ENCODE results near the gene TACC3. TPM values are rescaled to one million over a fixed set of nuclear protein-coding genes. Genes with fewer than 3 reads are reported as not detected.

The TACC3 gene
- total RNA-seq, 6 donors from 2014 or later = 8.9 to 47.4 (median 21.9) TPM

GRCh38 chr4:1792158-1792831 is 71.0 kb downstream of the TACC3 start:
- peak in 1 of 2 donors; percentile 85 for DNase-seq
- peak overlapping the region in 3 of 4 donors; percentile 61 to 70 (median 64) for H3K4me3 ChIP-seq
- no peak for ATAC-seq (ENCODE audit: low FRiP score in 2 of 2)
- TF ChIP-seq EP300 (IDR thresholded peaks at IDR 0.05) (no peak), POLR2AphosphoS5 (IDR thresholded peaks at IDR 0.05) (no peak), POLR2A (IDR thresholded peaks at IDR 0.05) (no peak)
- TF ChIP-seq, protein P1, sequence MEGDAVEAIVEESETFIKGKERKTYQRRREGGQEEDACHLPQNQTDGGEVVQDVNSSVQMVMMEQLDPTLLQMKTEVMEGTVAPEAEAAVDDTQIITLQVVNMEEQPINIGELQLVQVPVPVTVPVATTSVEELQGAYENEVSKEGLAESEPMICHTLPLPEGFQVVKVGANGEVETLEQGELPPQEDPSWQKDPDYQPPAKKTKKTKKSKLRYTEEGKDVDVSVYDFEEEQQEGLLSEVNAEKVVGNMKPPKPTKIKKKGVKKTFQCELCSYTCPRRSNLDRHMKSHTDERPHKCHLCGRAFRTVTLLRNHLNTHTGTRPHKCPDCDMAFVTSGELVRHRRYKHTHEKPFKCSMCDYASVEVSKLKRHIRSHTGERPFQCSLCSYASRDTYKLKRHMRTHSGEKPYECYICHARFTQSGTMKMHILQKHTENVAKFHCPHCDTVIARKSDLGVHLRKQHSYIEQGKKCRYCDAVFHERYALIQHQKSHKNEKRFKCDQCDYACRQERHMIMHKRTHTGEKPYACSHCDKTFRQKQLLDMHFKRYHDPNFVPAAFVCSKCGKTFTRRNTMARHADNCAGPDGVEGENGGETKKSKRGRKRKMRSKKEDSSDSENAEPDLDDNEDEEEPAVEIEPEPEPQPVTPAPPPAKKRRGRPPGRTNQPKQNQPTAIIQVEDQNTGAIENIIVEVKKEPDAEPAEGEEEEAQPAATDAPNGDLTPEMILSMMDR (IDR thresholded peaks at IDR 0.05) = no peak
- H3K36me3 ChIP-seq = no peaks in the 10 kb centered on the region
- H3K4me1 ChIP-seq = peaks cover 21 to 40% (median 33%) of the 10 kb centered on the region in 4 donors
- H3K27me3 ChIP-seq = peaks cover 0 to 23% (median 14%) of the 10 kb centered on the region in 4 donors
- WGBS, 2 donors = 64 to 83% methylated on average over 10 to 28 of the region's 29 CpGs
- H3K27ac ChIP-seq = peak overlapping the region in 2 of 4 donors; percentile 24 to 30
- H3K9me3 ChIP-seq = no peaks in the 10 kb centered on the region

DNA sequence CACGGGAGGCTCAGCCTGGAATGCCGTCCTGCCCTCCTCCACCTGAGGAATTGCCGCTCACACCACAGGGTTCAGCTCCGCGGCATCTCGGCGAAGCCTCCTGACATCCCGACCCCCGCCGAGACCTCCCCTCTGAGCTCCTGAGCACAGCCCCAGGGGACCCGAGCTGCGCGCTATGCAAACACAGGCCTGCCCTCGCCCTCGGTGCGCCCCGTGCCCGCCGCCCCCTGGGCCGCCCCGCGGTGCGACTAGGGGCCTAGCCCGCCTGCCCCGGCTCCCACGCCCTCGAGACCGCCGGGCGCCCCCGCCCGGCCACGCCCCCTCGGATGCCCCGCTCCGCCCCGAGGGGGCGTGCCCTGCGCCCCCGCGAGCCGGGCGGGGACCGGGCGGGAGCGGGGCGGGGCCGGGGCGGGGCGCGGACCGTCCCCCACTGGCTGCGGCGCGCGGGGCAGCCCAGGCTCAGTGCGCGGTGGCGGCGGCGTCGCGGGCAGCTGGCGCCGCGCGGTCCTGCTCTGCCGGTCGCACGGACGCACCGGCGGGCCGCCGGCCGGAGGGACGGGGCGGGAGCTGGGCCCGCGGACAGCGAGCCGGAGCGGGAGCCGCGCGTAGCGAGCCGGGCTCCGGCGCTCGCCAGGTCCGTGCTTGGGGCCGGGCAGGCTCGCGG is 71.6 kb downstream of the TACC3 start, which contains the start of gene FGFR3:
Gene FGFR3 (plus strand): TSS at position 462 of the 664 bp plus-strand sequence. CDS start 642 bp downstream, outside the sequence.
- 0 to 7% methylated on average over 13 to 22 of the region's 95 CpGs for WGBS, 2 donors
- peak in 1 of 2 donors; percentile 90 for DNase-seq

DNA sequence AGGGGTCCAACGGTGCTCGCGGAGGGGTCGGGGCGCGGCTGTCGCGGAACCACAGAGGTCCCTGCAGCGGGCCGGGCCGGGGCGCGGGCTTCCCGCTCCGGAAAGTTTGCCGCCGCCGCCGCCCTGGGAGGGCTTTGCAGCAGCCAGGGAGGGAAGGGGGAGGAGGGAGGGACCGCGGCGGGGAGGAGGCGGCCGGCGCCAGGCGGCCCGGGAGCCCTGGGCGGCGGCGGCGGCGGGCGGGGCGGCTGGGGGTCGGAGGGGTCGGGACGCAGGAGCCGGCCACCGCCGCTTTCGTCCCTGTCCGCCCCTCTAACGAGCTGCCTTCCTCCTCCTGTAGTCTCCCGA is 72.1 kb downstream of the TACC3 start:
- peak in 1 of 2 donors; percentile 16 for ATAC-seq (ENCODE audit: low FRiP score in 2 of 2)
- TF ChIP-seq, protein P1 (IDR thresholded peaks at IDR 0.05) = no peak
- TF ChIP-seq EP300 (IDR thresholded peaks at IDR 0.05) = no peak
- TF ChIP-seq POLR2A (IDR thresholded peaks at IDR 0.05) = no peak
- no peak for TF ChIP-seq POLR2AphosphoS5 (IDR thresholded peaks at IDR 0.05)
- H3K36me3 ChIP-seq = no peaks in the 10 kb centered on the region
- peak overlapping the region in 2 of 4 donors; percentile 39 to 73 for H3K27ac ChIP-seq
- no peaks in the 10 kb centered on the region for H3K9me3 ChIP-seq
- peak in 1 of 2 donors; percentile 91 for DNase-seq
- peaks cover 0 to 23% (median 14%) of the 10 kb centered on the region in 4 donors for H3K27me3 ChIP-seq
- H3K4me1 ChIP-seq = peaks cover 24 to 43% (median 33%) of the 10 kb centered on the region in 4 donors
- 0% methylated on average over 1 to 13 of the region's 44 CpGs for WGBS, 2 donors
- H3K4me3 ChIP-seq = peak overlapping the region; percentile 60 to 70 (median 62)

More for the DNA sequence above, 71.6 kb downstream of the TACC3 start, which contains the start of gene FGFR3:
- Histone ChIP-seq H3K4me1 (peaks cover 24 to 43% (median 33%) of the 10 kb centered on the region in 4 donors), H3K27me3 (peaks cover 0 to 23% (median 14%) of the 10 kb centered on the region in 4 donors), H3K9me3 (no peaks in the 10 kb centered on the region), H3K27ac (peak within 1 kb of the TSS in 3 of 4 donors; percentile 10 to 73 (median 39)), H3K36me3 (no peaks in the 10 kb centered on the region), H3K4me3 (peak within 1 kb of the TSS; percentile 60 to 70 (median 62))
- ATAC-seq (ENCODE audit: low FRiP score in 2 of 2) = peak in 1 of 2 donors; percentile 77
- TF ChIP-seq POLR2A (IDR thresholded peaks at IDR 0.05) = peak in 1 of 4 donors; percentile 53
- TF ChIP-seq, protein P1 (IDR thresholded peaks at IDR 0.05) = peak in 1 of 6 experiments; percentile 8
- no peak for TF ChIP-seq POLR2AphosphoS5 (IDR thresholded peaks at IDR 0.05)

DNA sequence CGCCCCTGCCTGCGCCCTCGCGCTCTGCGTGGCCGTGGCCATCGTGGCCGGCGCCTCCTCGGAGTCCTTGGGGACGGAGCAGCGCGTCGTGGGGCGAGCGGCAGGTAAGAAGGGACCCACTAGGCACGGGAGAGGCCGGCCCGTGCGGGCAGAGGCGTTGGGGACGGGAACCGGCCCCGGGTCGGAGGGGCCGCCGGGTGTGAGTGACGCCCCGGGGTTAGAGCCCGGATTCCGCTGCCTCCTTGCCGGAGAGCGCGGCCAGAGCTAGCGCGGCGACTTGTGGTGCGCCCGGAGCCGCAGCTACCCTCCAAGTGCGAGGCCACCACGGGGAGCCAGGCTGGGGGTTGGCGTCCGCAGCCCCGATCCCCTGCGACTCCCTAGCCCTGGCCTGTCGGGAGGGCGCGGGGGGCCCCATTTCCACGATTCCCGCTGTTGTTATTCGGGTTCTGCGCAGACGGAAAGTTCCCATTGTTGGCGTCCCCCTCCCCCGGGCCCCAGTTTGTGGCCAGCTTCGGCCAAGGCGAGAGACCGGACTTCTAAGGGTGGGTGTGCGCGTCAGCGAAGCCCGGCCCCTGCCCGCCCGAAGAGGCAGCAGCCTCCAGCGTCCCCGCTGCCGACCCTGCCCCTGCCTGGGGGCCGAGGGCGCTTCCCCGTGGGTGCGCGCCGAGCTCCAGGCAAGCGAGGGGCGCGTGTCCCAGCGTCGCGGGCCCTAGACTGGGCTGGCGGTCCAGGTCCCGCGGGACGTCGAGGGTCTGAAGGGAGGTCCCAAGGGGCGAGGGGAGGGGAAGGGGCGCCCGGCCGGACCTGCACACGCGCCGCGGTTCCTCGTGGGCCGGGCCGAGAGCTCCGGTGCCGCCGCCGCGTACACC is 72.9 kb downstream of the TACC3 start:
- no peaks in the 10 kb centered on the region for H3K36me3 ChIP-seq
- DNase-seq = peak in 1 of 2 donors; percentile 87
- peaks cover 24 to 43% (median 33%) of the 10 kb centered on the region in 4 donors for H3K4me1 ChIP-seq
- peak overlapping the region in 3 of 4 donors; percentile 10 to 73 (median 36) for H3K27ac ChIP-seq
- H3K4me3 ChIP-seq = peak overlapping the region; percentile 8 to 70 (median 62)
- TF ChIP-seq EP300 (IDR thresholded peaks at IDR 0.05) (no peak), POLR2A (IDR thresholded peaks at IDR 0.05) (peak in 1 of 4 donors; percentile 5)
- 0 to 1% methylated on average over 1 to 22 of the region's 101 CpGs for WGBS, 2 donors
- no peaks in the 10 kb centered on the region for H3K9me3 ChIP-seq
- peaks cover 0 to 23% (median 14%) of the 10 kb centered on the region in 4 donors for H3K27me3 ChIP-seq
- no peak for ATAC-seq (ENCODE audit: low FRiP score in 2 of 2)

Small RNAs within 50 kb of the gene (small RNA-seq; reads per million reads assigned to genes)
- gene RF00019 = 0 reads per million in 4 donors

Other genes starting within 250 kb of the TACC3 start
- gene FAM53A, start 37.2 kb upstream of the TACC3 start, total RNA-seq = 10 to 100 TPM in 1 of 6 donors, 1 to 10 TPM in 4, under 1 TPM in 1; 0.59 to 17.8 (median 2.5) TPM
- 10 to 100 TPM; 33.0 to 51.1 (median 38.0) TPM for gene SLBP, start 9.2 kb upstream of the TACC3 start, total RNA-seq
- gene TMEM129, start 198 bp upstream of the TACC3 start, total RNA-seq = 10 to 100 TPM; 38.9 to 99.1 (median 49.6) TPM
- gene FGFR3, start 71.8 kb downstream of the TACC3 start, total RNA-seq = 10 to 100 TPM; 18.5 to 92.2 (median 24.4) TPM
- gene LETM1, start 134.6 kb downstream of the TACC3 start, total RNA-seq = 10 to 100 TPM; 31.4 to 98.5 (median 47.8) TPM
- 100 to 1,000 TPM in 2 of 6 donors, 10 to 100 TPM in 4; 35.7 to 164 (median 53.1) TPM for gene NSD2, start 149.9 kb downstream of the TACC3 start, total RNA-seq

All from upper lobe of left lung (tissue), 6 donors.